Measurements from ENCODE around the gene AZI2.

- no peak for TF ChIP-seq POLR2AphosphoS5 (IDR thresholded peaks at IDR 0.05; ENCODE audit: low read depth, low read length)
- TF ChIP-seq SIN3A (IDR thresholded peaks at IDR 0.05; ENCODE audit: borderline replicate concordance, low read depth, low read length): no peak
- TF ChIP-seq CTCF (IDR thresholded peaks at IDR 0.05): peak; percentile 71
Measured at GRCh38 chr3:28317438-28318022, 31.1 kb downstream of the AZI2 start.

Measured in SK-N-SH (cell line).